Calu3 (cell line): ENCODE measurements around the gene KLC1. TPM values are rescaled to one million over a fixed set of nuclear protein-coding genes. Genes with fewer than 3 reads are reported as not detected.

Experiments
- BruUV-seq: library from RNA; stranded (reverse); fragments of 400-500 nt; replicated peaks from 2 replicates; lab custom pipeline; 2021; lab: Mats Ljungman, UMichigan
- CTCF ChIA-PET: fragments of 300-600 bp; sonication (Branson Sonifier 250); formaldehyde crosslinking; loops from one replicate; lab custom pipeline; 2022; ENCODE audit warnings: antibody characterized with exemption; lab: Charles Lee
- DNase-seq: peaks from one replicate; pipeline ENCODE4 v3.0.0; 2022
- H3K27ac Mint-ChIP-seq: one replicate; pipeline ENCODE4 v1.8.0; 2022; ENCODE audit warnings: mixed read lengths; ENCODE audit not compliant: unreplicated experiment
- H3K27me3 Mint-ChIP-seq: one replicate; pipeline ENCODE4 v1.8.0; 2022; ENCODE audit warnings: mixed read lengths; ENCODE audit not compliant: unreplicated experiment
- H3K36me3 Mint-ChIP-seq: one replicate; pipeline ENCODE4 v1.8.0; 2022; ENCODE audit warnings: mild to moderate bottlenecking, moderate library complexity, mixed read lengths; ENCODE audit not compliant: insufficient read depth, unreplicated experiment
- H3K4me1 Mint-ChIP-seq: one replicate; pipeline ENCODE4 v1.8.0; 2022; ENCODE audit warnings: mild to moderate bottlenecking, low read depth, mixed read lengths; ENCODE audit not compliant: unreplicated experiment
- H3K4me3 Mint-ChIP-seq: one replicate; pipeline ENCODE4 v1.8.0; 2022; ENCODE audit warnings: mild to moderate bottlenecking, low read depth, moderate library complexity, mixed read lengths; ENCODE audit not compliant: unreplicated experiment
- H3K9me3 Mint-ChIP-seq: one replicate; pipeline ENCODE4 v1.8.0; 2022; ENCODE audit warnings: low read depth, mixed read lengths; ENCODE audit not compliant: unreplicated experiment
- intact Hi-C: fragments of 100-400 bp; cut with micrococcal nuclease; formaldehyde crosslinking; loops from one replicate; pipeline ENCODE4 v1.10.0; 2022; ENCODE audit not compliant: unreplicated experiment
- total RNA-seq: library from RNA; stranded (reverse); gene quantifications from 2 replicates; pipeline ENCODE4 v1.2.3, GENCODE V29; 2022
- TF ChIP-seq, protein P1 (sequence below): fragments of 200-600 bp; IDR thresholded peaks from one replicate; pipeline ENCODE4 v1.8.0; 2022; ENCODE audit warnings: antibody characterized with exemption; ENCODE audit not compliant: unreplicated experiment

Gene KLC1
- total RNA-seq, 1 experiment from 2014 or later: 124 TPM

DNA sequence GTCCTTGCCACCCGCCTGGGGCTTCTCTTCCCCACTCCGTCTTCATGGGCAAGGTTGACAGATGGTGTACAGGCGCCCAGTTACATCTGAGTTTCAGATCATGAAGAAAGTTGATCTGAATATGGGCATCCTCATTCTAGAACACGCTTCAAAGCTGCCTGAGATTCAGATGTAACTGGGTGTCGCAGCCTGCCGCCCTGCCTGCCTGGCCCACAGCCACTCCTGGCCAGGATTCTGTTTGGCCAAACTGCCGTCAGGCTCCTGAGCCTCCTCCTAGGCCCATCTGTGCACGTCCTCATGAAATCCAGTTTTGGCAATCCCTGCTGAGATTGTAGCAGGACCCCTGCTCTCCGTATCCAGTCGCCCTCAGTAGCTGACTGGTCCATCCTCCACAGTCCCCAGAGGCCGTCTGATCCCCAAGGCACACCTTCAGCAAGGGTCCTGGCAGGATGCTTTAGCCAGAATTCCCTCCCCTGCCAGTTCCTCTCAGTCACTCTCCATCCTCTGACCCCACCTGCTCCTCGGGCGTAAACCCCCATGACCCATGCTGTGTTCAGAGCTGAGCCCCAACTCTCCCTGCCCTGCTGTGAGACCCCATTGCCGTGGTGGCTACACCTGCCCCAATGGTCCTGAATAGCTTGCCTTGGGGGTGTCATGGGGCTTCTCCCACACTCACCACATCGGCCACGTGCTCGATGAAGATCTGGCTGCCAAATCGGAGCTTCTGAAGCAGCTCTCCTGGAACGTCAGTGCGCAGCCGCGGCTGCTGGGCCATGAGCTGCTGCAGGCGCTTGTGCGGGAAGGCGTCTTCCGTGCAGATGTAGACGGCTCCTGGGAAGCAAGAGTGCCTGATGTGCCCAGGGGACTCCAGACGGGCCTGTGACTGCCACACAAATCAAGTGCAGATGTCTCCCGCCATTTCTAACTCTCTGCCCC is 73.8 kb downstream of the KLC1 start:
- intact Hi-C loops: no loop called here
- Mint-ChIP-seq H3K9me3 (no peaks in the 10 kb centered on the region), H3K27me3 (no peaks in the 10 kb centered on the region), H3K4me1 (no peaks in the 10 kb centered on the region), H3K36me3 (peaks cover 60% of the 10 kb centered on the region), H3K4me3 (no peak overlapping the region), H3K27ac (peak overlapping the region; percentile 61)
- TF ChIP-seq, protein P1, sequence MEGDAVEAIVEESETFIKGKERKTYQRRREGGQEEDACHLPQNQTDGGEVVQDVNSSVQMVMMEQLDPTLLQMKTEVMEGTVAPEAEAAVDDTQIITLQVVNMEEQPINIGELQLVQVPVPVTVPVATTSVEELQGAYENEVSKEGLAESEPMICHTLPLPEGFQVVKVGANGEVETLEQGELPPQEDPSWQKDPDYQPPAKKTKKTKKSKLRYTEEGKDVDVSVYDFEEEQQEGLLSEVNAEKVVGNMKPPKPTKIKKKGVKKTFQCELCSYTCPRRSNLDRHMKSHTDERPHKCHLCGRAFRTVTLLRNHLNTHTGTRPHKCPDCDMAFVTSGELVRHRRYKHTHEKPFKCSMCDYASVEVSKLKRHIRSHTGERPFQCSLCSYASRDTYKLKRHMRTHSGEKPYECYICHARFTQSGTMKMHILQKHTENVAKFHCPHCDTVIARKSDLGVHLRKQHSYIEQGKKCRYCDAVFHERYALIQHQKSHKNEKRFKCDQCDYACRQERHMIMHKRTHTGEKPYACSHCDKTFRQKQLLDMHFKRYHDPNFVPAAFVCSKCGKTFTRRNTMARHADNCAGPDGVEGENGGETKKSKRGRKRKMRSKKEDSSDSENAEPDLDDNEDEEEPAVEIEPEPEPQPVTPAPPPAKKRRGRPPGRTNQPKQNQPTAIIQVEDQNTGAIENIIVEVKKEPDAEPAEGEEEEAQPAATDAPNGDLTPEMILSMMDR: no peak
- CTCF ChIA-PET: no interaction called here
- no peak for DNase-seq
- no TSS peak for BruUV-seq

DNA sequence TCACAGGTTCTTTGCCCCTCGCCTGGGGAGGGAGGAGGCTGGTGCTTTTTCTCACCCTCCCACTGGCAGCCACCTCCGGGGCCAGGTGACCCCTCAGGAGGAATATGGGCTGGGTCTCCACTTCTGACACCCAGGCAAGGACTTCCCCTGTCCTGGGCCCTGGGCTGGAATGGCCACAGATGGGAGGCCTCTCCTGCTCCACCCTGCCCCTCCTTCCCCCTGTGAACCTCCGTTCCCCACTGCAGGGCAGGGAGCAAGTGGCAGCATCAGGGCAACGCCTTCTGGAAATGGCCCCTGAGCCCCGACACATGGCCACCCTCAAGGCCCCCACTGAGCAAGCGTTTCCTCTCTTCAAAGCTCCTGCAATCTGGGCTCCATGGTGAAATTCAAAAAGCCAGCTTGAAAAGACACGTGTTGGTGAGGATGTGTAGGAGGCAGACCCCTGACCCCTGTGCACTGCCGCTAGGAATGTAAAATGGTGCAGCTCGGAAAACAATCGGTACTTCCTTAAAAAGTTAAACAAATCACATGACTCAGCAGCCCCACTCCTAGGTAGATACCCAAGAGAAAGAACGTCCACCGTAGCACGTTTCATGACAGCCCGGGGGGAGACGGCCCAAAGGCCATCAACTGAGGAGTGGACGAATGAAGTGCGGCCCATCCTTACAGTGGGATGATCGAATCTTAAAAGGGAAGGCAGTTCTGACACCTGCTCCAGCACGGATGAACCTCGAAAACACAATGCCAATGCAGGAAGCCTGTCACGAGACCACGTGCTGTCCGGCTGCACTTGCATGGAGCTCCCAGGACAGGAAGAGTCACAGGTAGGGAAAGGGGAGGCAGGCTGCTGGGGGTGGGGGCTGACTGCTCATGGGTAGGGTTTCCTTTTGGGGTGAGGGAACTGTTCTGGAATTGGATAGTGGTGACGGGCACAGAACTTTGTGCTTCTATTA is 74.7 kb downstream of the KLC1 start:
- Mint-ChIP-seq H3K27me3 (no peaks in the 10 kb centered on the region), H3K27ac (no peak overlapping the region), H3K4me1 (no peaks in the 10 kb centered on the region), H3K4me3 (no peak overlapping the region), H3K9me3 (no peaks in the 10 kb centered on the region), H3K36me3 (peaks cover 57% of the 10 kb centered on the region)
- BruUV-seq: no TSS peak
- DNase-seq: no peak
- CTCF ChIA-PET: no interaction called here
- TF ChIP-seq, protein P1: no peak
- intact Hi-C loops: no loop called here

DNA sequence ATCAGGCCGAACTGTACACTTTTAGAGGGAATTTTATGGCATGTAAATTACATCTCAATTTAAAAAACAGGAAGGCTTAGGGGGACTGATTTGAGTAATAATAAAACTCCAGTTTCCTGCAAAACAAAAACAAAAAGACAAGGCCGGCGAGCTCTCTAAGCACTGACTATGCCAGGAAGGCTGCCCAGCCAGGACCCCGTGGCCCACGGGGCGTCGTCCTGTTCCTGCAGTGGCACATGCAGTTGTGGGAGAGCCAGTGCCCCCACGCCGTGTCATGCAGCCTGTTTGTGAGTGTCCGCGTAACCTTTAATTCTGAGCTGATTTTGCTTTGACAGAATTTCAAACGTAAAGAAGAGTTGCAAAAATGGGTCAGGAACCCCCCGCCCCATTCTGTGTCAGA is 75.7 kb downstream of the KLC1 start:
- H3K27ac Mint-ChIP-seq: no peak overlapping the region
- CTCF ChIA-PET: no interaction called here

DNA sequence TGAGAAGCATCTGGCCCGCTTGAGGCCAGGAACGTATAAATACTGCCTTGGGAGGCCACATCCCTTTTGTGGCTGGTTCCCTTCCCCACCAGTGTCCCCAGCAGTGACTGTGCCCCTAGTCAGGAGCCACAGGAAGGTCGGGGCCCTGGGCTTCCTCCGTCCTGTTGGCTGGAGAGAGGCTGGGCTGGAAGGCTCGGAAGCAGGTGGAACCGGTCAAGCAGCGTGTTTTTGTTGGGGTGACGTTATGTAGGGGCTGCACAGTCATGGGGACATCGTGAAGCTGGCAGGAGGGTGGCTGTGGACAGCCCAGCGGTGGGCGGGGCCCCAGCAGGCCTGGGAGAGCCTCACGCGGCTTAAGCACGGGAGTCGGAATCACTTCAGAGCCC is 76.1 kb downstream of the KLC1 start:
- Mint-ChIP-seq H3K27me3 (no peaks in the 10 kb centered on the region), H3K4me1 (no peaks in the 10 kb centered on the region), H3K36me3 (peaks cover 56% of the 10 kb centered on the region), H3K9me3 (no peaks in the 10 kb centered on the region), H3K4me3 (no peak overlapping the region), H3K27ac (no peak overlapping the region)
- no TSS peak for BruUV-seq
- DNase-seq: no peak
- CTCF ChIA-PET: no interaction called here
- TF ChIP-seq, protein P1: no peak
- intact Hi-C loops: no loop called here

More for the DNA sequence above, 75.7 kb downstream of the KLC1 start:
- TF ChIP-seq, protein P1: no peak
- Mint-ChIP-seq H3K27me3 (no peaks in the 10 kb centered on the region), H3K4me3 (no peak overlapping the region), H3K9me3 (no peaks in the 10 kb centered on the region), H3K36me3 (peaks cover 59% of the 10 kb centered on the region), H3K4me1 (no peaks in the 10 kb centered on the region)
- intact Hi-C loops: no loop called here
- DNase-seq: no peak
- BruUV-seq: no TSS peak
